Activated B cell treated with CpG ODN at 0.5 μM for 24 hours (primary cell): Measurements from ENCODE around the gene THBS1. TPM values are rescaled to one million over a fixed set of nuclear protein-coding genes. Genes with fewer than 3 reads are reported as not detected.

Experiments used
- ATAC-seq: fragments of 200-7000 bp; cut with Tn5 transposase; one replicate; pipeline ENCODE4 v1.10.0; 2021; ENCODE audit warnings: low read depth, mild to moderate bottlenecking, moderate library complexity
- CTCF ChIA-PET: fragments of 350-600 bp; sonication (Branson Sonifier 250); formaldehyde crosslinking; loops from one replicate; lab custom pipeline; 2021; ENCODE audit warnings: antibody characterized with exemption; lab: Charles Lee
- POLR2A ChIA-PET: fragments of 350-600 bp; sonication (Branson Sonifier 250); formaldehyde crosslinking; loops from one replicate; lab custom pipeline; 2021; ENCODE audit warnings: antibody characterized with exemption; lab: Charles Lee
- DNase-seq: peaks from one replicate; pipeline ENCODE4 v3.0.0; 2022
- H3K27ac Mint-ChIP-seq: one replicate; pipeline ENCODE4 v1.8.0; 2020; ENCODE audit warnings: mixed read lengths
- H3K27me3 Mint-ChIP-seq: one replicate; pipeline ENCODE4 v1.8.0; 2021; ENCODE audit warnings: mixed read lengths
- H3K36me3 Mint-ChIP-seq: one replicate; pipeline ENCODE4 v1.8.0; 2021; ENCODE audit warnings: low read depth, mixed read lengths
- H3K4me1 Mint-ChIP-seq: one replicate; pipeline ENCODE4 v1.8.0; 2021; ENCODE audit warnings: mixed read lengths
- H3K4me3 Mint-ChIP-seq: one replicate; pipeline ENCODE4 v1.8.0; 2020; ENCODE audit warnings: mild to moderate bottlenecking, mixed read lengths
- H3K9me3 Mint-ChIP-seq: one replicate; pipeline ENCODE4 v1.8.0; 2020; ENCODE audit warnings: mixed read lengths
- intact Hi-C: fragments of 100-400 bp; cut with micrococcal nuclease; formaldehyde crosslinking; loops from one replicate; pipeline ENCODE4 v1.15.1; 2024
- total RNA-seq: library from RNA; stranded (reverse); gene quantifications from 2 replicates; pipeline ENCODE4 v1.2.3, GENCODE V29; 2022
- TF ChIP-seq, protein P1 (sequence below): fragments of 200-600 bp; IDR thresholded peaks from one replicate; pipeline ENCODE4 v1.8.0; 2022; ENCODE audit warnings: antibody characterized with exemption, mild to moderate bottlenecking

Gene THBS1
- total RNA-seq, 1 donor from 2014 or later: 1.7 TPM

DNA sequence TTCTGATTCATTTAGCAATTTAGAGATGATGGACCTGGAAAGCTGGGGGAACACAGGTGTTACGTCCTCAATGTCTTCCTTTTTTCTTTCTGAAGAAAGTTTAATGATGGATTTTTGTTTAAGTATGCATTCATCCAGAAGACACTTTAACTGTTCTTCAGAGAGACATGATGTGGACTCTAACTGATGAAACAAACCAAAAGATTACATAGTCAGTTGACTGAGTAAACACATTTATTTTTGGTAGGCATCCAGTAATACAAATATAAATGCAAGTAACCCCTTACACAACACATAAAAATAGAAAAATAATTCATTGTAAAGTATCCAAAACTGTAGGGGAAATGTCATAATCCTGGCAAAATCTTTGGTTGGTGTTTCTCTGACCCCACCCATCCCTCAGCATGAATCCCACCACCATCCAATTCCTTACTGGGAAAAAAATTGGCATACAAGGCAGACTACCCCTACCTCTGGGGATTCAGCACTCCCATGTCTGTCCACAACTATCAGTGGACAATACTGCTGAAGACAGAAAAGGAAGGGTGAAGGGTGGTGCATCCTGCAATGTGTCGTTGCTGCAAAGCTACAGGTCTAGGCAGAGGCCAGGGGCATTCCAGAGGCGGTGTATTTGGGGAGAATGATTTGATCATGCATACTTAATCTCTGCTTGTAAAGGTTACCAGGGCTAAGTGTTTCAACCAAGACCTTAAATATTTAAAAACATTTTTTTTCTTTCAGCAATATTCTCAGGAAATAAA, 37.4 kb downstream of the THBS1 start:
- no peak overlapping the region for H3K4me3 Mint-ChIP-seq
- intact Hi-C loops: no loop called here
- POLR2A ChIA-PET: no interaction called here
- no peaks in the 10 kb centered on the region for H3K36me3 Mint-ChIP-seq
- no peak overlapping the region for H3K27ac Mint-ChIP-seq
- TF ChIP-seq, protein P1, sequence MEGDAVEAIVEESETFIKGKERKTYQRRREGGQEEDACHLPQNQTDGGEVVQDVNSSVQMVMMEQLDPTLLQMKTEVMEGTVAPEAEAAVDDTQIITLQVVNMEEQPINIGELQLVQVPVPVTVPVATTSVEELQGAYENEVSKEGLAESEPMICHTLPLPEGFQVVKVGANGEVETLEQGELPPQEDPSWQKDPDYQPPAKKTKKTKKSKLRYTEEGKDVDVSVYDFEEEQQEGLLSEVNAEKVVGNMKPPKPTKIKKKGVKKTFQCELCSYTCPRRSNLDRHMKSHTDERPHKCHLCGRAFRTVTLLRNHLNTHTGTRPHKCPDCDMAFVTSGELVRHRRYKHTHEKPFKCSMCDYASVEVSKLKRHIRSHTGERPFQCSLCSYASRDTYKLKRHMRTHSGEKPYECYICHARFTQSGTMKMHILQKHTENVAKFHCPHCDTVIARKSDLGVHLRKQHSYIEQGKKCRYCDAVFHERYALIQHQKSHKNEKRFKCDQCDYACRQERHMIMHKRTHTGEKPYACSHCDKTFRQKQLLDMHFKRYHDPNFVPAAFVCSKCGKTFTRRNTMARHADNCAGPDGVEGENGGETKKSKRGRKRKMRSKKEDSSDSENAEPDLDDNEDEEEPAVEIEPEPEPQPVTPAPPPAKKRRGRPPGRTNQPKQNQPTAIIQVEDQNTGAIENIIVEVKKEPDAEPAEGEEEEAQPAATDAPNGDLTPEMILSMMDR: no peak
- DNase-seq (no peak), ATAC-seq (no peak)
- H3K9me3 Mint-ChIP-seq: peaks cover 7% of the 10 kb centered on the region
- peaks cover 4% of the 10 kb centered on the region for H3K27me3 Mint-ChIP-seq
- no peaks in the 10 kb centered on the region for H3K4me1 Mint-ChIP-seq
- CTCF ChIA-PET: interaction anchor here (1.0 kb wide), 1 partner anchor 63 kb away, joined by 3 read pairs; no protein-coding TSS in a partner anchor

DNA sequence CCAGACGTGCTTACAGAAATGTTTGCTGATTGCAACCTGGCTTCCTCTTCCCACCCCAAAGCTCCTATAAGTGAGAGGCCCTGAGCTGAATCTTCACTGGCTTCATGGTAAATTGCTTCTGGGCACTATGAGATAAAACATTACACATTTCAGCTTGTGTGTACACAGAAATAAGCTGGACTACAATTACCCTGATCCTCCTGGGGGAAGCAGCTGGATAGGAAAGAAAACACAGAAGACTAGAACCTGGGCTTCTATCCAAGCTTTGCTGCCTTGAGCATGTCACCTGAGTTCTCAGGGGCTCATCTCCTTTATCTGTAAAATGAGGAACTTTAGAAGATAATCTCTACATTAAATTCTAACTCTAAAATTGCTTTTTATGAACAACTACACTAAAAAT, 40.3 kb downstream of the THBS1 start:
- no peaks in the 10 kb centered on the region for H3K9me3 Mint-ChIP-seq
- no peak overlapping the region for H3K4me3 Mint-ChIP-seq
- no peak for ATAC-seq
- CTCF ChIA-PET: no interaction called here
- peaks cover 4% of the 10 kb centered on the region for H3K4me1 Mint-ChIP-seq
- intact Hi-C loops: no loop called here
- H3K27ac Mint-ChIP-seq: no peak overlapping the region
- peaks cover 4% of the 10 kb centered on the region for H3K27me3 Mint-ChIP-seq
- POLR2A ChIA-PET: no interaction called here
- TF ChIP-seq, protein P1: no peak
- H3K36me3 Mint-ChIP-seq: no peaks in the 10 kb centered on the region
- no peak for DNase-seq

DNA sequence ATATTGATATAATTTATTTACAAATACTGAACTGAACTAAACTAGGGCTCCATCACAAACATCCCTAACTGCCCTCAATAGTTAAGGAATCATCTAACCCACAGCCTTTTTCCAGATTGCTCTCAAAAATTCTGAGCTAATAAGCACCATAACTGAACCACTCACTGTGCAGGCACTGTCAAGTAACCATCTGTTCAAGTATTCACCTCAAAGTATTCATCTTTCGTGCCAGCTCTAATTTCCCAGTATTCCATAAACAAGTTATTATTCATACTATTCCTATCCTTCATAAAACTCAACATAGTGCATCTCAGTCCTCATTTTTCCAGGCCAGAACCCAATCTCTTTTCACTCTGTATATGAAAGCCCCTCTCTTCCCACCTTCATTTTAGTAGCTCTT, 41.1 kb downstream of the THBS1 start:
- Mint-ChIP-seq H3K27me3 (peaks cover 4% of the 10 kb centered on the region), H3K27ac (no peak overlapping the region)
- CTCF ChIA-PET: no interaction called here

DNA sequence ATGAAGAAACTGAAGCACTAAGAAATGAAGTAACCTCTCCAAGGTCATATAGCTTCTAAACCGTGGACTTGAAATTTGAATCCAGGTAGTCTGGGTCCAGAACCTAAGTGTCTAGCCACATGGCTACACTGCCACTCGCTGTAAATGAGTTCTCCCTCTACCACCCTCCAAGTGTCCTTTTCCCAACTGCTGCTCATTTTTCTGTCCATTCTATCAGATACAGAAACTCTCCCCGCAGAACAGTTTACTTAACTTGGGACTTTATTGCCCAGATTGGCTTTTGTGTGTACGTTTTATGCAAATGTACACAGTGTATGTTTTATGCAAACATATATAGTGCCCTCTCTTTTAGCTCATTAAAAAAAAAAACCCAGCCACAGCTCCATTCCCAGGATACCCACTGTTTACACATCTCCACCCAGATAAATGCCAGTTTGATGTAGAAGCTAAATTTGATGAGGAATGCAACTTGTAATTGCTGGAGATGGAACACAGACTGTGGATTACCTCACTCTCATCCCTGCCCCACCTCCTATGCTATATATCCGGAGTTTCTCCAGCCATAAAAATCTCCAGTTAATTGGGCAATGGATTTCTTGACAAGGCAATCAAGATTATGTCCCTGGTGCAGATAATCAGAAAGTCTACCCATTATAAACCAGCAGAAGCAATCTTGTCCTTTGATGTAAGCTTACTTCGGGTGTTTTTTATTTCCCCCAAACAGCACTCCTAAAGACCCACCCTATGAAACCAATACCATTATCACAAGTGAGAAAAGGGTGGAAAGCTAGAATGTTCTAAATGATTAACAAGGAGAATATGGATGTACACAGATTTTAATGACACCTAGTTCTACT, 42.0 kb downstream of the THBS1 start:
- no peaks in the 10 kb centered on the region for H3K36me3 Mint-ChIP-seq
- ChIA-PET CTCF (no interaction called here), POLR2A (no interaction called here)
- no peaks in the 10 kb centered on the region for H3K9me3 Mint-ChIP-seq
- TF ChIP-seq, protein P1: no peak
- peaks cover 4% of the 10 kb centered on the region for H3K4me1 Mint-ChIP-seq
- H3K27me3 Mint-ChIP-seq: peaks cover 4% of the 10 kb centered on the region
- ATAC-seq (no peak), DNase-seq (no peak)
- H3K4me3 Mint-ChIP-seq: no peak overlapping the region
- intact Hi-C loops: no loop called here
- H3K27ac Mint-ChIP-seq: no peak overlapping the region

More for the DNA sequence above, 41.1 kb downstream of the THBS1 start:
- no peak overlapping the region for H3K4me3 Mint-ChIP-seq
- no peak for DNase-seq
- POLR2A ChIA-PET: no interaction called here
- TF ChIP-seq, protein P1: no peak
- ATAC-seq: no peak
- no peaks in the 10 kb centered on the region for H3K36me3 Mint-ChIP-seq
- intact Hi-C loops: no loop called here
- no peaks in the 10 kb centered on the region for H3K9me3 Mint-ChIP-seq
- H3K4me1 Mint-ChIP-seq: peaks cover 4% of the 10 kb centered on the region

DNA sequence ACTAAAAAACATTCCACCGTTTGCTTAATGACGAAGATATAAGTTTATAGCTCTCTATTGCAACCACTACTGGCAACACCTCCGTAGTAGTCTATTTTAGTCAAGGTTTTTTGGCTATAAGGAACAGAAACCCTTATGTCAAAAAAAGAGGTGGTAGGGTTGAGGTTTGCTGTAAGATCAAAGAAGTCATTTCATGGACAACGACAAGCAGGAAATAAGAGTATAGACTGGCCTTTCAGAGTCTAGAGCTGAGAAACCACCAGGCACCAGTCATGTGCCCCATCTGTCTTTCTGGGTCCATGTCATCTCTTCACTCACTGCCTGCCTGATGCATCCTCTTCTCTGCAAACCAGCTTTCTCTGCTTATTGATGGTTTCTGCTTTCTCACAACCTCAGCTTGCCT, 42.7 kb downstream of the THBS1 start:
- Mint-ChIP-seq H3K27me3 (peaks cover 4% of the 10 kb centered on the region), H3K4me1 (peaks cover 4% of the 10 kb centered on the region), H3K36me3 (no peaks in the 10 kb centered on the region), H3K27ac (no peak overlapping the region), H3K4me3 (no peak overlapping the region), H3K9me3 (no peaks in the 10 kb centered on the region)
- ChIA-PET POLR2A (no interaction called here), CTCF (no interaction called here)
- TF ChIP-seq, protein P1: no peak
- DNase-seq (no peak), ATAC-seq (no peak)
- intact Hi-C loops: no loop called here
